Activated T-cell treated with anti-CD3 and anti-CD28 coated beads, Interleukin-2, amount 50 U/mL, for 72 hours (primary cell): ENCODE results near the gene DHRS9. TPM values are rescaled to one million over a fixed set of nuclear protein-coding genes. Genes with fewer than 3 reads are reported as not detected.

Experiments used
- ATAC-seq, 2 donors: fragments of 150-1000 bp; cut with Tn5 transposase; replicated peaks in 1 of 2; 2 replicates each; pipeline ENCODE4 v1.10.0; 2021; ENCODE audit warnings: moderate library complexity in 2 of 2, mild to moderate bottlenecking in 1 of 2
- DNase-seq, 2 donors: peaks; one replicate each; pipeline ENCODE4 v3.0.0; 2021 to 2022; ENCODE audit warnings: mixed read lengths in 1 of 2
- H3K27ac Mint-ChIP-seq: one replicate; pipeline ENCODE4 v1.8.0; 2022; ENCODE audit warnings: mild to moderate bottlenecking, moderate library complexity, mixed read lengths
- H3K27me3 Mint-ChIP-seq: one replicate; pipeline ENCODE4 v1.8.0; 2022; ENCODE audit warnings: low read depth, mixed read lengths
- H3K36me3 Mint-ChIP-seq, 2 donors: one replicate each; pipeline ENCODE4 v1.8.0; 2022; ENCODE audit warnings: mixed read lengths in 2 of 2, mild to moderate bottlenecking in 1 of 2; ENCODE audit not compliant: insufficient read depth in 2 of 2
- H3K4me1 Mint-ChIP-seq: one replicate; pipeline ENCODE4 v1.8.0; 2022; ENCODE audit warnings: low read depth, mixed read lengths
- H3K4me3 Mint-ChIP-seq, 2 donors: one replicate each; pipeline ENCODE4 v1.8.0; 2022; ENCODE audit warnings: mild to moderate bottlenecking in 2 of 2, mixed read lengths in 2 of 2, moderate library complexity in 2 of 2
- H3K9me3 Mint-ChIP-seq, 2 donors: one replicate each; pipeline ENCODE4 v1.8.0; 2022; ENCODE audit warnings: mixed read lengths in 2 of 2
- total RNA-seq, 2 donors: library from RNA; stranded (reverse); gene quantifications; one replicate each; pipeline ENCODE4 v1.2.3, GENCODE V29; 2022

DHRS9 gene
- total RNA-seq, 2 donors from 2014 or later, result 4.6 to 6.3 TPM

GRCh38 chr2:169109502-169110409 lies 40.4 kb downstream of the DHRS9 start:
- no peaks in the 10 kb centered on the region for H3K36me3 Mint-ChIP-seq
- ATAC-seq (peak in 1 of 2 donors; percentile 26), DNase-seq (peak; percentile 72 to 81)
- no peaks in the 10 kb centered on the region for H3K9me3 Mint-ChIP-seq
- H3K4me3 Mint-ChIP-seq, result no peak overlapping the region
- H3K4me1 Mint-ChIP-seq, result peaks cover 50% of the 10 kb centered on the region
- H3K27ac Mint-ChIP-seq, result no peak overlapping the region
- peaks cover 7% of the 10 kb centered on the region for H3K27me3 Mint-ChIP-seq

GRCh38 chr2:169110419-169110818 lies 41.1 kb downstream of the DHRS9 start:
- no peak for ATAC-seq
- no peak for DNase-seq
- no peaks in the 10 kb centered on the region for H3K36me3 Mint-ChIP-seq
- peaks cover 13% of the 10 kb centered on the region for H3K27me3 Mint-ChIP-seq
- no peak overlapping the region for H3K27ac Mint-ChIP-seq
- H3K4me1 Mint-ChIP-seq, result peaks cover 44% of the 10 kb centered on the region
- H3K9me3 Mint-ChIP-seq, result no peaks in the 10 kb centered on the region
- H3K4me3 Mint-ChIP-seq, result no peak overlapping the region

GRCh38 chr2:169110916-169111315 lies 41.6 kb downstream of the DHRS9 start:
- Mint-ChIP-seq H3K9me3 (no peaks in the 10 kb centered on the region), H3K27me3 (peaks cover 13% of the 10 kb centered on the region), H3K4me3 (no peak overlapping the region), H3K4me1 (peaks cover 39% of the 10 kb centered on the region), H3K27ac (no peak overlapping the region), H3K36me3 (no peaks in the 10 kb centered on the region)
- ATAC-seq (no peak), DNase-seq (no peak)

GRCh38 chr2:169112841-169113240 lies 43.5 kb downstream of the DHRS9 start:
- DNase-seq, result no peak
- H3K27me3 Mint-ChIP-seq, result peaks cover 27% of the 10 kb centered on the region
- H3K4me3 Mint-ChIP-seq, result no peak overlapping the region
- no peaks in the 10 kb centered on the region for H3K36me3 Mint-ChIP-seq
- H3K9me3 Mint-ChIP-seq, result no peaks in the 10 kb centered on the region
- no peak overlapping the region for H3K27ac Mint-ChIP-seq
- H3K4me1 Mint-ChIP-seq, result peaks cover 24% of the 10 kb centered on the region
- ATAC-seq, result no peak

GRCh38 chr2:169114056-169114455 lies 44.7 kb downstream of the DHRS9 start:
- peaks cover 27% of the 10 kb centered on the region for H3K27me3 Mint-ChIP-seq
- no peak overlapping the region for H3K4me3 Mint-ChIP-seq
- no peak for ATAC-seq
- H3K4me1 Mint-ChIP-seq, result peaks cover 12% of the 10 kb centered on the region
- H3K9me3 Mint-ChIP-seq, result no peaks in the 10 kb centered on the region
- no peak overlapping the region for H3K27ac Mint-ChIP-seq
- DNase-seq, result no peak
- H3K36me3 Mint-ChIP-seq, result no peaks in the 10 kb centered on the region

GRCh38 chr2:169116327-169116726 lies 47.0 kb downstream of the DHRS9 start:
- Mint-ChIP-seq H3K27me3 (peaks cover 32% of the 10 kb centered on the region), H3K4me1 (peaks cover 5% of the 10 kb centered on the region), H3K9me3 (no peaks in the 10 kb centered on the region), H3K36me3 (no peaks in the 10 kb centered on the region), H3K4me3 (no peak overlapping the region), H3K27ac (no peak overlapping the region)
- ATAC-seq, result no peak
- DNase-seq, result no peak

- Mint-ChIP-seq H3K36me3 (no peaks in the 10 kb centered on the region), H3K4me1 (peaks cover 5% of the 10 kb centered on the region), H3K4me3 (no peak overlapping the region), H3K27me3 (peaks cover 32% of the 10 kb centered on the region), H3K9me3 (no peaks in the 10 kb centered on the region), H3K27ac (no peak overlapping the region)
- no peak for DNase-seq
- no peak for ATAC-seq
Measured at GRCh38 chr2:169116993-169117392, 47.6 kb downstream of the DHRS9 start.

- DNase-seq, result no peak
- H3K4me3 Mint-ChIP-seq, result no peak overlapping the region
- H3K36me3 Mint-ChIP-seq, result no peaks in the 10 kb centered on the region
- ATAC-seq, result no peak
- H3K27me3 Mint-ChIP-seq, result peaks cover 32% of the 10 kb centered on the region
- no peaks in the 10 kb centered on the region for H3K9me3 Mint-ChIP-seq
- H3K27ac Mint-ChIP-seq, result no peak overlapping the region
- peaks cover 5% of the 10 kb centered on the region for H3K4me1 Mint-ChIP-seq
Measured at GRCh38 chr2:169118060-169118459, 48.7 kb downstream of the DHRS9 start.

- ATAC-seq, result no peak
- no peaks in the 10 kb centered on the region for H3K9me3 Mint-ChIP-seq
- peaks cover 30% of the 10 kb centered on the region for H3K27me3 Mint-ChIP-seq
- H3K36me3 Mint-ChIP-seq, result no peaks in the 10 kb centered on the region
- H3K4me1 Mint-ChIP-seq, result peaks cover 5% of the 10 kb centered on the region
- peak overlapping the region; percentile 7 for H3K27ac Mint-ChIP-seq
- H3K4me3 Mint-ChIP-seq, result no peak overlapping the region
- DNase-seq, result no peak
Measured at GRCh38 chr2:169119123-169119760, 49.9 kb downstream of the DHRS9 start.

GRCh38 chr2:169119851-169120250 lies 50.5 kb downstream of the DHRS9 start:
- H3K36me3 Mint-ChIP-seq, result no peaks in the 10 kb centered on the region
- ATAC-seq (no peak), DNase-seq (no peak)
- peaks cover 24% of the 10 kb centered on the region for H3K27me3 Mint-ChIP-seq
- no peaks in the 10 kb centered on the region for H3K9me3 Mint-ChIP-seq
- H3K4me3 Mint-ChIP-seq, result no peak overlapping the region
- H3K4me1 Mint-ChIP-seq, result peaks cover 5% of the 10 kb centered on the region
- no peak overlapping the region for H3K27ac Mint-ChIP-seq

GRCh38 chr2:169129703-169130243 lies 60.4 kb downstream of the DHRS9 start:
- no peak overlapping the region for H3K27ac Mint-ChIP-seq
- H3K4me1 Mint-ChIP-seq, result no peaks in the 10 kb centered on the region
- ATAC-seq (no peak), DNase-seq (no peak)
- H3K9me3 Mint-ChIP-seq, result no peaks in the 10 kb centered on the region
- no peak overlapping the region for H3K4me3 Mint-ChIP-seq
- no peaks in the 10 kb centered on the region for H3K36me3 Mint-ChIP-seq
- no peaks in the 10 kb centered on the region for H3K27me3 Mint-ChIP-seq

GRCh38 chr2:169131587-169132512 lies 62.5 kb downstream of the DHRS9 start:
- peak in 1 of 2 donors; percentile 8 for DNase-seq
- H3K9me3 Mint-ChIP-seq, result no peaks in the 10 kb centered on the region
- H3K4me1 Mint-ChIP-seq, result no peaks in the 10 kb centered on the region
- H3K4me3 Mint-ChIP-seq, result no peak overlapping the region
- no peaks in the 10 kb centered on the region for H3K36me3 Mint-ChIP-seq
- no peaks in the 10 kb centered on the region for H3K27me3 Mint-ChIP-seq
- peak; percentile 88 to 94 for ATAC-seq
- H3K27ac Mint-ChIP-seq, result no peak overlapping the region
